IPS-15b (cell line): ENCODE data around the gene LAMA2.

Experiments used
- H3K27me3 ChIP-seq: one replicate; pipeline ENCODE4 v1.6.1; 2013; ENCODE audit warnings: low read length; ENCODE audit not compliant: control insufficient read depth, insufficient read depth
- H3K36me3 ChIP-seq: one replicate; pipeline ENCODE4 v1.6.1; 2013; ENCODE audit warnings: low read length; ENCODE audit not compliant: control insufficient read depth, insufficient read depth
- H3K4me1 ChIP-seq: one replicate; pipeline ENCODE4 v1.6.1; 2013; ENCODE audit warnings: mild to moderate bottlenecking, low read length; ENCODE audit not compliant: control insufficient read depth, insufficient read depth
- H3K4me3 ChIP-seq: one replicate; pipeline ENCODE4 v1.5.1; 2013; ENCODE audit warnings: low read depth, low read length
- H3K9ac ChIP-seq: one replicate; pipeline ENCODE4 v1.6.1; 2013; ENCODE audit warnings: low read depth, mild to moderate bottlenecking, low read length
- H3K9me3 ChIP-seq: one replicate; pipeline ENCODE4 v1.6.1; 2013; ENCODE audit warnings: mild to moderate bottlenecking, low read length; ENCODE audit not compliant: control insufficient read depth, insufficient read depth

Gene LAMA2

GRCh38 chr6:128882991-128883611 lies at the start of gene LAMA2:
TSS of gene LAMA2 (plus strand) at chr6:128883138. CDS start at chr6:128883246, 108 bp downstream.
- Histone ChIP-seq H3K4me3 (peak within 1 kb of the TSS; percentile 83), H3K27me3 (no peaks in the 10 kb centered on the region), H3K4me1 (peaks cover 6% of the 10 kb centered on the region), H3K9ac (peak within 1 kb of the TSS; percentile 26), H3K9me3 (no peaks in the 10 kb centered on the region), H3K36me3 (no peaks in the 10 kb centered on the region)

GRCh38 chr6:128836761-128837160 lies 46.2 kb upstream of the LAMA2 start:
- Histone ChIP-seq H3K9ac (no peak overlapping the region), H3K36me3 (no peaks in the 10 kb centered on the region), H3K4me1 (no peaks in the 10 kb centered on the region), H3K4me3 (no peak overlapping the region), H3K27me3 (no peaks in the 10 kb centered on the region), H3K9me3 (no peaks in the 10 kb centered on the region)

- no peaks in the 10 kb centered on the region for H3K27me3 ChIP-seq
- H3K36me3 ChIP-seq, result no peaks in the 10 kb centered on the region
- no peaks in the 10 kb centered on the region for H3K9me3 ChIP-seq
- H3K4me1 ChIP-seq, result no peaks in the 10 kb centered on the region
- no peak overlapping the region for H3K9ac ChIP-seq
- no peak overlapping the region for H3K4me3 ChIP-seq
Observed at GRCh38 chr6:128841518-128841917, 41.4 kb upstream of the LAMA2 start.

GRCh38 chr6:128844598-128844997 lies 38.3 kb upstream of the LAMA2 start:
- no peaks in the 10 kb centered on the region for H3K4me1 ChIP-seq
- H3K27me3 ChIP-seq, result no peaks in the 10 kb centered on the region
- no peaks in the 10 kb centered on the region for H3K9me3 ChIP-seq
- H3K9ac ChIP-seq, result no peak overlapping the region
- no peak overlapping the region for H3K4me3 ChIP-seq
- H3K36me3 ChIP-seq, result no peaks in the 10 kb centered on the region

GRCh38 chr6:128847431-128848210 lies 35.3 kb upstream of the LAMA2 start:
- Histone ChIP-seq H3K4me3 (no peak overlapping the region), H3K9ac (no peak overlapping the region), H3K36me3 (no peaks in the 10 kb centered on the region), H3K4me1 (no peaks in the 10 kb centered on the region), H3K27me3 (no peaks in the 10 kb centered on the region), H3K9me3 (no peaks in the 10 kb centered on the region)

- Histone ChIP-seq H3K4me1 (no peaks in the 10 kb centered on the region), H3K36me3 (no peaks in the 10 kb centered on the region), H3K27me3 (no peaks in the 10 kb centered on the region), H3K4me3 (no peak overlapping the region), H3K9me3 (no peaks in the 10 kb centered on the region), H3K9ac (no peak overlapping the region)
Observed at GRCh38 chr6:128848212-128848935, 34.6 kb upstream of the LAMA2 start.

GRCh38 chr6:128855581-128856085 lies 27.3 kb upstream of the LAMA2 start:
- Histone ChIP-seq H3K36me3 (no peaks in the 10 kb centered on the region), H3K9ac (no peak overlapping the region)

GRCh38 chr6:128857806-128858205 lies 25.1 kb upstream of the LAMA2 start:
- Histone ChIP-seq H3K27me3 (no peaks in the 10 kb centered on the region), H3K9me3 (no peaks in the 10 kb centered on the region), H3K36me3 (no peaks in the 10 kb centered on the region), H3K9ac (no peak overlapping the region), H3K4me3 (no peak overlapping the region), H3K4me1 (no peaks in the 10 kb centered on the region)

More at GRCh38 chr6:128855581-128856085, 27.3 kb upstream of the LAMA2 start:
- H3K27me3 ChIP-seq, result no peaks in the 10 kb centered on the region
- H3K4me3 ChIP-seq, result no peak overlapping the region
- H3K4me1 ChIP-seq, result no peaks in the 10 kb centered on the region
- no peaks in the 10 kb centered on the region for H3K9me3 ChIP-seq

GRCh38 chr6:128860782-128861181 lies 22.2 kb upstream of the LAMA2 start:
- no peak overlapping the region for H3K4me3 ChIP-seq
- H3K4me1 ChIP-seq, result no peaks in the 10 kb centered on the region

GRCh38 chr6:128863983-128864382 lies 19.0 kb upstream of the LAMA2 start:
- H3K4me1 ChIP-seq, result no peaks in the 10 kb centered on the region
- H3K9ac ChIP-seq, result no peak overlapping the region
- no peak overlapping the region for H3K4me3 ChIP-seq
- no peaks in the 10 kb centered on the region for H3K27me3 ChIP-seq
- H3K36me3 ChIP-seq, result no peaks in the 10 kb centered on the region
- H3K9me3 ChIP-seq, result no peaks in the 10 kb centered on the region

More at GRCh38 chr6:128860782-128861181, 22.2 kb upstream of the LAMA2 start:
- H3K9me3 ChIP-seq, result no peaks in the 10 kb centered on the region
- H3K9ac ChIP-seq, result no peak overlapping the region
- H3K36me3 ChIP-seq, result no peaks in the 10 kb centered on the region
- no peaks in the 10 kb centered on the region for H3K27me3 ChIP-seq

- Histone ChIP-seq H3K36me3 (no peaks in the 10 kb centered on the region), H3K9ac (no peak overlapping the region), H3K4me3 (no peak overlapping the region), H3K4me1 (no peaks in the 10 kb centered on the region), H3K27me3 (no peaks in the 10 kb centered on the region), H3K9me3 (no peaks in the 10 kb centered on the region)
Observed at GRCh38 chr6:128870746-128871145, 12.2 kb upstream of the LAMA2 start.
